OCI-LY1 (cell line): ENCODE data around the gene SPEM1.

ENCODE experiments used
- H2AFZ ChIP-seq: fragments of 200-600 bp; sonication (generic), shearing (Covaris generic); 2 replicates; pipeline ENCODE4 v1.6.0; 2014; ENCODE audit warnings: antibody characterized with exemption, mild to moderate bottlenecking, low read length
- H3F3A ChIP-seq: fragments of 200-600 bp; sonication (generic), shearing (Covaris generic); 2 replicates; pipeline ENCODE4 v1.6.0; 2014; ENCODE audit warnings: mild to moderate bottlenecking, antibody characterized with exemption, low read length, moderate library complexity; ENCODE audit not compliant: insufficient read depth
- H3K27ac ChIP-seq: fragments of 200-600 bp; sonication (generic); 2 replicates; pipeline ENCODE4 v1.5.1; 2014; ENCODE audit warnings: low read length, mixed run types, mild to moderate bottlenecking, low read depth; ENCODE audit not compliant: poor library complexity, severe bottlenecking
- H3K27me3 ChIP-seq: fragments of 200-600 bp; sonication (generic); 2 replicates; pipeline ENCODE4 v1.6.0; 2014; ENCODE audit warnings: antibody characterized with exemption, mild to moderate bottlenecking, low read length, moderate library complexity; ENCODE audit not compliant: insufficient read depth
- H3K36me3 ChIP-seq: fragments of 200-600 bp; sonication (generic); 2 replicates; pipeline ENCODE4 v1.6.1; 2014; ENCODE audit warnings: mild to moderate bottlenecking, antibody characterized with exemption, low read length, moderate library complexity, mixed read lengths; ENCODE audit not compliant: insufficient read depth
- H3K4me1 ChIP-seq: fragments of 200-600 bp; sonication (generic); 2 replicates; pipeline ENCODE4 v1.5.1; 2014; ENCODE audit warnings: mild to moderate bottlenecking, low read length, moderate library complexity; ENCODE audit not compliant: insufficient read depth, severe bottlenecking
- H3K4me2 ChIP-seq: fragments of 200-600 bp; sonication (generic), shearing (Covaris generic); 2 replicates; pipeline ENCODE4 v1.6.1; 2014; ENCODE audit warnings: low read length
- H3K4me3 ChIP-seq: fragments of 200-600 bp; sonication (generic); 2 replicates; pipeline ENCODE4 v1.5.1; 2014; ENCODE audit warnings: low read length, low read depth, mild to moderate bottlenecking, mixed read lengths; ENCODE audit not compliant: poor library complexity, severe bottlenecking
- H3K79me2 ChIP-seq: fragments of 200-600 bp; shearing (Covaris generic); 2 replicates; pipeline ENCODE4 v1.6.1; 2016; ENCODE audit warnings: mixed run types, low read length, mixed read lengths; ENCODE audit not compliant: insufficient read depth
- H3K9ac ChIP-seq: fragments of 200-600 bp; sonication (generic), shearing (Covaris generic); 2 replicates; pipeline ENCODE4 v1.6.1; 2014; ENCODE audit warnings: mild to moderate bottlenecking, low read length, mixed read lengths
- H3K9me2 ChIP-seq: fragments of 200-600 bp; sonication (generic), shearing (Covaris generic); 2 replicates; pipeline ENCODE4 v1.6.1; 2014; ENCODE audit warnings: low read depth, mild to moderate bottlenecking, low read length, mixed read lengths
- H3K9me3 ChIP-seq: fragments of 200-600 bp; shearing (Covaris generic); 2 replicates; pipeline ENCODE4 v1.6.1; 2014; ENCODE audit warnings: low read length, mixed read lengths
- H4K20me1 ChIP-seq: fragments of 200-600 bp; sonication (generic), shearing (Covaris generic); 2 replicates; pipeline ENCODE4 v1.6.0; 2016; ENCODE audit warnings: mild to moderate bottlenecking, low read length; ENCODE audit not compliant: insufficient read depth
- CTCF ChIP-seq: fragments of 200-600 bp; sonication (generic), shearing (Covaris generic); IDR thresholded peaks from 2 replicates; pipeline ENCODE4 v1.5.1; 2017; ENCODE audit warnings: mild to moderate bottlenecking, antibody characterized with exemption, low read length, moderate library complexity, mixed read lengths
- EZH2 ChIP-seq: fragments of 200-600 bp; sonication (generic), shearing (Covaris generic); IDR thresholded peaks from 2 replicates; pipeline ENCODE4 v1.8.0; 2017; ENCODE audit warnings: borderline replicate concordance, mixed run types, mild to moderate bottlenecking, antibody characterized with exemption, low read length, moderate library complexity, mixed read lengths

Gene SPEM1

GRCh38 chr17:7391307-7391706 lies 28.8 kb upstream of the SPEM1 start:
- TF ChIP-seq CTCF = no peak
- no peak for TF ChIP-seq EZH2

GRCh38 chr17:7392696-7393612 lies 27.2 kb upstream of the SPEM1 start:
- Histone ChIP-seq H3K4me1 (peaks cover 15% of the 10 kb centered on the region), H3K4me2 (peak overlapping the region; percentile 80), H3K9ac (peak overlapping the region; percentile 61; the same call in 1 of the 2 replicates), H3F3A (no peaks in the 10 kb centered on the region), H3K79me2 (no peaks in the 10 kb centered on the region), H3K27ac (no peak overlapping the region), H3K9me2 (no peaks in the 10 kb centered on the region), H2AFZ (no peak overlapping the region), H3K9me3 (no peaks in the 10 kb centered on the region), H4K20me1 (no peaks in the 10 kb centered on the region), H3K36me3 (peaks cover under 1% of the 10 kb centered on the region; the same call in 1 of the 2 replicates), H3K27me3 (no peaks in the 10 kb centered on the region), H3K4me3 (peak overlapping the region; percentile 70)
- TF ChIP-seq EZH2 = no peak
- no peak for TF ChIP-seq CTCF

More at GRCh38 chr17:7391307-7391706, 28.8 kb upstream of the SPEM1 start:
- Histone ChIP-seq H3K79me2 (no peaks in the 10 kb centered on the region), H3K9me3 (no peaks in the 10 kb centered on the region), H3K36me3 (peaks cover 4% of the 10 kb centered on the region; the same call in 1 of the 2 replicates), H3K9me2 (no peaks in the 10 kb centered on the region), H2AFZ (no peak overlapping the region), H3K4me1 (peaks cover 15% of the 10 kb centered on the region), H3F3A (no peaks in the 10 kb centered on the region), H3K27ac (no peak overlapping the region), H4K20me1 (no peaks in the 10 kb centered on the region), H3K9ac (no peak overlapping the region), H3K4me3 (no peak overlapping the region), H3K4me2 (no peak overlapping the region), H3K27me3 (no peaks in the 10 kb centered on the region)

- no peak for TF ChIP-seq EZH2
- no peak for TF ChIP-seq CTCF
- Histone ChIP-seq H3K9me3 (no peaks in the 10 kb centered on the region), H3K27me3 (no peaks in the 10 kb centered on the region), H3K4me3 (peak overlapping the region; percentile 70), H3K79me2 (no peaks in the 10 kb centered on the region), H3K9ac (peak overlapping the region; percentile 61), H4K20me1 (no peaks in the 10 kb centered on the region), H3K36me3 (no peaks in the 10 kb centered on the region; the same call in 1 of the 2 replicates), H3K4me2 (peak overlapping the region; percentile 80), H2AFZ (no peak overlapping the region), H3K27ac (no peak overlapping the region), H3F3A (no peaks in the 10 kb centered on the region), H3K9me2 (no peaks in the 10 kb centered on the region), H3K4me1 (peaks cover 15% of the 10 kb centered on the region)
Measured at GRCh38 chr17:7393613-7394451, 26.3 kb upstream of the SPEM1 start.
